ENCODE measurements around the gene C1QTNF3. TPM values are rescaled to one million over a fixed set of nuclear protein-coding genes. Genes with fewer than 3 reads are reported as not detected.
"Not testable (repeated sequence)": the region's sequence is repeated elsewhere in the genome, so short reads cannot be mapped to it uniquely, and the experiment has no call there.

C1QTNF3 gene, protein sequence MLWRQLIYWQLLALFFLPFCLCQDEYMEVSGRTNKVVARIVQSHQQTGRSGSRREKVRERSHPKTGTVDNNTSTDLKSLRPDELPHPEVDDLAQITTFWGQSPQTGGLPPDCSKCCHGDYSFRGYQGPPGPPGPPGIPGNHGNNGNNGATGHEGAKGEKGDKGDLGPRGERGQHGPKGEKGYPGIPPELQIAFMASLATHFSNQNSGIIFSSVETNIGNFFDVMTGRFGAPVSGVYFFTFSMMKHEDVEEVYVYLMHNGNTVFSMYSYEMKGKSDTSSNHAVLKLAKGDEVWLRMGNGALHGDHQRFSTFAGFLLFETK
- 1.3 and 3.3 TPM in 2 replicates for total RNA-seq (2014; rRNA removed; shearing (Covaris generic); ENCODE audit: low replicate concordance)

- Histone ChIP-seq H3K9me3 (no peaks in the 10 kb centered on the region), H3K4me3 (no peak within 1 kb of the TSS), H3K27me3 (no peaks in the 10 kb centered on the region), H3K36me3 (no peaks in the 10 kb centered on the region)
- DNase-seq = no peak
Measured at GRCh38 chr5:34043099-34043876, at the start of gene C1QTNF3. Gene C1QTNF3, minus strand, starts transcription at chr5:34043213. Its CDS starts 88 bp downstream, at chr5:34043125.

GRCh38 chr5:34091039-34091438 lies 48.0 kb upstream of the C1QTNF3 start:
- not testable (repeated sequence) for H3K9me3 ChIP-seq, DNase-seq, H3K36me3 ChIP-seq, H3K27me3 ChIP-seq, H3K4me3 ChIP-seq

DNA sequence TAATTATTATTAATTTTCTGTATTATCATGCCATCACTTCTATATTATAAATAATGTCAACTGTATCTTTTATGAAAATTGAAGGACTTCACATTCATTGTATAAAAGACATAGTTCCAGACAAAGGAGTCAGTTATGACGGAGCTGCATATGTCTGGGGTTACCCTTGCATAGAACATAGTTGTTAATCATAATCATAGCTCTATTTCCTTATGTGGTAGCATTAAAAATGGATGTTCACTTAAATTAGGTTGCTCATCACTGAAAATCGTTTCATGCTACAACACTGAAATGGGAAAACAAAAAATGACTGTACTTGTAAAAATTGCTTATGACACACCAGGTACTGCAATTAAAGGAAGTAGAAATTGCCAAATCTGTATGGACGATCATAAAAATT lies 46.8 kb upstream of the C1QTNF3 start:
- not testable (repeated sequence) for H3K4me3 ChIP-seq, H3K9me3 ChIP-seq, H3K36me3 ChIP-seq, H3K27me3 ChIP-seq, DNase-seq

- not testable (repeated sequence) for DNase-seq, H3K4me3 ChIP-seq, H3K27me3 ChIP-seq, H3K9me3 ChIP-seq, H3K36me3 ChIP-seq
Measured at GRCh38 chr5:34087728-34088127, 44.7 kb upstream of the C1QTNF3 start.

GRCh38 chr5:34083898-34084297 lies 40.9 kb upstream of the C1QTNF3 start:
- not testable (repeated sequence) for H3K9me3 ChIP-seq, H3K36me3 ChIP-seq, H3K27me3 ChIP-seq, DNase-seq, H3K4me3 ChIP-seq

GRCh38 chr5:34079505-34079904 lies 36.5 kb upstream of the C1QTNF3 start:
- not testable (repeated sequence) for H3K27me3 ChIP-seq, DNase-seq, H3K9me3 ChIP-seq, H3K36me3 ChIP-seq, H3K4me3 ChIP-seq

- not testable (repeated sequence) for H3K27me3 ChIP-seq, H3K4me3 ChIP-seq, DNase-seq, H3K36me3 ChIP-seq, H3K9me3 ChIP-seq
Measured at GRCh38 chr5:34077636-34078035, 34.6 kb upstream of the C1QTNF3 start.

- H3K27me3 ChIP-seq, H3K36me3 ChIP-seq, H3K9me3 ChIP-seq, H3K4me3 ChIP-seq, DNase-seq: not testable (repeated sequence)
Measured at GRCh38 chr5:34076719-34077364, 33.8 kb upstream of the C1QTNF3 start.

- not testable (repeated sequence) for H3K27me3 ChIP-seq, DNase-seq
Measured at GRCh38 chr5:34074472-34074871, 31.5 kb upstream of the C1QTNF3 start.

GRCh38 chr5:34074071-34074470 lies 31.1 kb upstream of the C1QTNF3 start:
- H3K27me3 ChIP-seq, H3K9me3 ChIP-seq, DNase-seq, H3K4me3 ChIP-seq, H3K36me3 ChIP-seq: not testable (repeated sequence)

More at GRCh38 chr5:34074472-34074871, 31.5 kb upstream of the C1QTNF3 start:
- H3K4me3 ChIP-seq, H3K36me3 ChIP-seq, H3K9me3 ChIP-seq: not testable (repeated sequence)

DNA sequence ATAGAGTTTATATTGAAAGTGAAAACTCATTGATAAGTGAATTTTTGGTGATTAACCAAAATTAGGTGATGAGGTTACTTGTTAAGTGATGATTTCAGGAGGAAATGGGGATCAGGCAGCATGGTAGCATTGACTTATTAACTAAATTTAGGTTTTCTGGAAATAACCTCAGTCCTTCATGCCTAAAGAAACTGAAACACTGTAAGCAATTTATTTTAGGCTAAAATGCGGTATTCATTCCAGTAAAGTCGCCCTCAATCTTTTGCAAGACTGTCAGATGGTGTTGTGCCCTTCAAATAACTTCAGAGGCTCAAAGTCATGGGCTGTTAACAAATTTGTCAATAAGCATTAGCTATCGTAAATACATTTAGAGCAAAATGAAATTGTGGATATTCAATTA lies 27.6 kb upstream of the C1QTNF3 start:
- DNase-seq, H3K27me3 ChIP-seq, H3K9me3 ChIP-seq, H3K36me3 ChIP-seq, H3K4me3 ChIP-seq: not testable (repeated sequence)

DNA sequence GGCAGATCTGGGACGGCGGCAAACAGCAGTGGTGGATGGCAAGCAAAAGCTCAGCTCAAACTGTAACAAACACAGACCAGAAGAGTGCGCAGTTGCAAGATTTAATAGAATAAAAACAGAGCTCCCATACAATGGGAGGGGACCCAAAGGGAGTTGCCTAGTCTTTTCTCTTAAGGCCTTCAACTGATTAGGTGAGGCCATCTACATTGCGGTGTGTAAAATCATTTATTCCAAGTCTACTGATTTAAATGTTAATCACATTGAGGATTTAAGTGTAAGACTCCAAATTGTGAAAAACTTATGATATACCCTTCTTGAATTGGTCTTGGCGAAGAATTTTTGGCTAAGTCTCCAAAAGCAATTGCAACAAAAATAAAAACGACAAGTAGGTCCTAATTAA lies 21.6 kb upstream of the C1QTNF3 start:
- H3K9me3 ChIP-seq = no peaks in the 10 kb centered on the region
- H3K4me3 ChIP-seq = no peak overlapping the region
- no peak for DNase-seq
- H3K36me3 ChIP-seq = no peaks in the 10 kb centered on the region
- no peaks in the 10 kb centered on the region for H3K27me3 ChIP-seq

DNA sequence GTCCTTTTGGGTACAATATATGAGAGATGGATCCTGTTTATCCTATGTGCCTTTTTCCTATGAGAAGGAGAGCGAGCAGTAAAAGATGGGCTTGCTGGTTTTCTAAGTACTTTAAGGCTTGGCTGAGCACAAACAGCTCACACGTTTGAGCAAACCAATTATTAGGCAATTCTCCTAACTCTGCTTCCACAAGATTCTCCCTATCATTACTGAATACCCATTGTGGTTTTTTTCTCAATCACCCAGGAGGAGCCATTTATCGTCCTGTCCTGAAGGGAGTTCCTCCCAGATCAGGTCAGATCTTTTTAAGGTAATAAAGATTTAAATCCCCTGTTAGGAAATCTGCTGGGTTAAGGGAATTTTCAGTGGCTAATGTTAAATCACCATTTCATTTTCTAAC lies 19.4 kb upstream of the C1QTNF3 start:
- H3K4me3 ChIP-seq = no peak overlapping the region
- no peak for DNase-seq
- no peaks in the 10 kb centered on the region for H3K27me3 ChIP-seq
- H3K36me3 ChIP-seq = no peaks in the 10 kb centered on the region
- no peaks in the 10 kb centered on the region for H3K9me3 ChIP-seq

- Histone ChIP-seq H3K4me3 (no peak overlapping the region), H3K9me3 (no peaks in the 10 kb centered on the region), H3K27me3 (no peaks in the 10 kb centered on the region), H3K36me3 (no peaks in the 10 kb centered on the region)
- DNase-seq = no peak
Measured at GRCh38 chr5:34061993-34062392, 19.0 kb upstream of the C1QTNF3 start.

- DNase-seq = no peak
- no peak overlapping the region for H3K4me3 ChIP-seq
- H3K9me3 ChIP-seq = no peaks in the 10 kb centered on the region
- H3K36me3 ChIP-seq = no peaks in the 10 kb centered on the region
- H3K27me3 ChIP-seq = no peaks in the 10 kb centered on the region
Measured at GRCh38 chr5:34059977-34060376, 17.0 kb upstream of the C1QTNF3 start.

GRCh38 chr5:34058532-34058931 lies 15.5 kb upstream of the C1QTNF3 start:
- H3K36me3 ChIP-seq = no peaks in the 10 kb centered on the region
- DNase-seq = no peak
- H3K27me3 ChIP-seq = no peaks in the 10 kb centered on the region
- H3K4me3 ChIP-seq = no peak overlapping the region
- H3K9me3 ChIP-seq = no peaks in the 10 kb centered on the region

GRCh38 chr5:34057569-34057968 lies 14.6 kb upstream of the C1QTNF3 start:
- Histone ChIP-seq H3K27me3 (no peaks in the 10 kb centered on the region), H3K9me3 (no peaks in the 10 kb centered on the region), H3K36me3 (no peaks in the 10 kb centered on the region), H3K4me3 (no peak overlapping the region)
- no peak for DNase-seq

All from MG63 (cell line).